Stomach (tissue), 9 donors: ENCODE data around the gene EIPR1. TPM values are rescaled to one million over a fixed set of nuclear protein-coding genes. Genes with fewer than 3 reads are reported as not detected.

Source experiments
- DNase-seq, 2 donors: peaks; one replicate each; pipeline versions ENCODE4 v3.0.0 to v3.0.0-alpha.2; 2013 to 2019
- H3K27ac ChIP-seq, 5 donors: fragments of 200-600 bp in 4 of 5; sonication (generic) in 4 of 5; one replicate each; pipeline ENCODE4 v1.5.1; 2013 to 2019; ENCODE audit warnings: mild to moderate bottlenecking in 1 of 5, moderate library complexity in 1 of 5
- H3K27me3 ChIP-seq, 3 donors: fragments of 200-600 bp; sonication (generic); one replicate each; pipeline ENCODE4 v1.5.1; 2017 to 2019; ENCODE audit warnings: mixed run types in 1 of 3
- H3K36me3 ChIP-seq, 4 donors: fragments of 200-600 bp; sonication (generic); 1 replicate in 3 of 4; 2 replicates in 1 of 4; pipeline ENCODE4 v1.5.1; 2016 to 2019
- H3K4me1 ChIP-seq, 4 donors: fragments of 200-600 bp; sonication (generic); one replicate each; pipeline ENCODE4 v1.5.1; 2016 to 2019
- H3K4me3 ChIP-seq, 4 donors: fragments of 200-600 bp; sonication (generic) in 3 of 4; one replicate each; pipeline ENCODE4 v1.5.1; 2016 to 2019; ENCODE audit warnings: mild to moderate bottlenecking in 1 of 4
- H3K9me3 ChIP-seq, 4 donors: fragments of 200-600 bp; sonication (generic); one replicate each; pipeline ENCODE4 v1.5.1; 2016 to 2019
- CTCF ChIP-seq, 7 experiments: fragments of 450-650 bp in 4 of 7; fragments of 200-600 bp in 3 of 7; sonication (generic) in 3 of 7; IDR thresholded peaks; one replicate each; pipeline ENCODE4 v1.5.1; 2016 to 2019; ENCODE audit warnings: antibody characterized with exemption in 7 of 7, control low read depth in 2 of 7, mild to moderate bottlenecking in 1 of 7
- EP300 ChIP-seq: sonication (generic); formaldehyde crosslinking; IDR thresholded peaks from one replicate; pipeline ENCODE4 v1.6.1; 2017; ENCODE audit warnings: antibody characterized with exemption
- POLR2A ChIP-seq, 4 donors: fragments of 450-650 bp; IDR thresholded peaks; one replicate each; pipeline ENCODE4 v1.6.1; 2016; ENCODE audit warnings: antibody characterized with exemption in 4 of 4, control low read depth in 2 of 4, mild to moderate bottlenecking in 1 of 4, moderate library complexity in 1 of 4
- POLR2AphosphoS5 ChIP-seq, 3 donors: sonication (generic); formaldehyde crosslinking; IDR thresholded peaks; one replicate each; pipeline ENCODE4 v1.6.1; 2016; ENCODE audit warnings: antibody characterized with exemption in 3 of 3
- WGBS, 5 donors: extraction: QIAGEN DNeasy Blood & Tissue Kit in 3 of 5; methylation state at CpG; one replicate each; pipeline versions ENCODE4 v1.1.5 to v1.1.7; 2013 to 2018; 5-methylcytosine and 5-hydroxymethylcytosine counted together
- intact Hi-C: fragments of 100-400 bp; cut with DNase I; formaldehyde crosslinking; loops from one replicate; pipeline ENCODE4 v1.15.1; 2023; ENCODE audit warnings: low total_unique reads
- polyA plus RNA-seq, 3 donors: library from polyadenylated mRNA; stranded (reverse); fragments of 200-250 nt; gene quantifications; one replicate each; pipeline ENCODE4 v1.2.3, GENCODE V29; 2013
- total RNA-seq, 5 donors: library from RNA; depleted of rRNA; stranded (reverse); fragments of >200 nt; gene quantifications; one replicate each; pipeline versions ENCODE4 v1.1.0 to v1.2.3, GENCODE V29; 2014 to 2016
- donor health status: healthy with polysubstance abuse.
- donor health status: Bipolar disorder and iron deficiency.
- donor health status: healthy.

EIPR1 gene
- total and polyA plus RNA-seq, 8 donors, result 1.2 to 39.4 (median 12.7) TPM

GRCh38 chr2:3195641-3196476 lies 181.8 kb downstream of the EIPR1 start:
- H3K4me3 ChIP-seq, result no peak overlapping the region
- no peak for TF ChIP-seq POLR2A (IDR thresholded peaks at IDR 0.05)
- no peak for TF ChIP-seq CTCF (IDR thresholded peaks at IDR 0.05)
- TF ChIP-seq EP300, result no peak
- H3K9me3 ChIP-seq, result no peaks in the 10 kb centered on the region
- H3K27ac ChIP-seq, result no peak overlapping the region
- H3K27me3 ChIP-seq, result no peaks in the 10 kb centered on the region
- H3K36me3 ChIP-seq, result peaks cover 6 to 58% (median 54%) of the 10 kb centered on the region in 4 donors
- WGBS, 5 donors, result 67 to 75% (median 72%) methylated on average over 21 of the region's 21 CpGs
- no peak for DNase-seq
- H3K4me1 ChIP-seq, result no peaks in the 10 kb centered on the region
- intact Hi-C loops, result no loop called here

DNA sequence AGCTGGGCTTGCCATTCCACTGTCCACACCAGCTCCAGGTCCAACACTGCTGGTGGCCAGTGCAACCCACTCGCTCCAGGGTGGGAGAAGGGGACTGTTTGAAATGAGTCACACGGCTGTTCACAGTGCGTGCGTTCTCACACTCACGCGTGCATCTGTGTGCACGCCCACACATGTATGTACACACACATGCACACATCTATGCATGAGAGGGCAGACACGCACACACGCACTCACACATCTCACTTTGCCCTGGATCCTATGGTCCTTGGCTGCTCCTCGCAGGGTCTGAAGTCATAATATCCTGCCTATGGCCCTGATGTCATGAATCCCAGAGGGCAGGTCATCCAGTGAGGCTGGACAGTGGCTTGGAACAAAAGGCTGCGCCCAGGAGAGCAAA lies 182.8 kb downstream of the EIPR1 start:
- Histone ChIP-seq H3K4me1 (no peaks in the 10 kb centered on the region), H3K9me3 (no peaks in the 10 kb centered on the region), H3K27ac (no peak overlapping the region), H3K36me3 (peaks cover 6 to 69% (median 62%) of the 10 kb centered on the region in 4 donors), H3K4me3 (no peak overlapping the region), H3K27me3 (no peaks in the 10 kb centered on the region)
- 94 to 97% (median 97%) methylated on average over 11 of the region's 11 CpGs for WGBS, 5 donors
- DNase-seq, result no peak
- intact Hi-C loops, result no loop called here
- TF ChIP-seq POLR2AphosphoS5 (IDR thresholded peaks at IDR 0.05) (no peak), EP300 (no peak), POLR2A (IDR thresholded peaks at IDR 0.05) (no peak), CTCF (IDR thresholded peaks at IDR 0.05) (no peak)

- Histone ChIP-seq H3K4me3 (no peak overlapping the region), H3K9me3 (no peaks in the 10 kb centered on the region), H3K27ac (no peak overlapping the region), H3K36me3 (peaks cover 10 to 80% (median 74%) of the 10 kb centered on the region in 4 donors), H3K27me3 (no peaks in the 10 kb centered on the region), H3K4me1 (no peaks in the 10 kb centered on the region)
- no peak for DNase-seq
- no peak for TF ChIP-seq EP300
- TF ChIP-seq POLR2A (IDR thresholded peaks at IDR 0.05), result no peak
- TF ChIP-seq CTCF (IDR thresholded peaks at IDR 0.05), result no peak
- WGBS, 5 donors, result 77 to 84% (median 79%) methylated on average over 20 of the region's 20 CpGs
- intact Hi-C loops, result no loop called here
These were observed 183.9 kb downstream of the EIPR1 start for GRCh38 chr2:3193443-3194330.

DNA sequence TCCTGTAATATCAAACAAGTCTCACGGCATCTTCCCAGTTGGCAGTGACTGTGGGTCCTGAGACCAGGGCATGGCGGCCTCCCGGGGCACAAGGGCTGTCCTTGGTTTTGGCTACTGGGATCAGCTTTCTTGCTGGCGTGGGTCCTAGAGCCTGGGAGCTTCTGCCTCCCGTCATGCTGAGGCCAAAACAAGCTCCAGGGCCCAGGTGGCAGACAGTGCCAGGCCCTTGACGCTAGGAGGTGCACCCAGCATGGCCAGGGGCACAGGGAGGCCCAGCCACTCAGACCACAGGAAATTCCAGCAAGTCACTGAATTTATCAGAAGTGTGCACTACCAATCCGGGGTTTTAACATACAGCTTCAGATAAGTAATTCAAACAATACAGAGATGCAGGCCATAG lies 184.7 kb downstream of the EIPR1 start:
- 57 to 86% (median 62%) methylated on average over 6 to 7 of the region's 7 CpGs for WGBS, 5 donors
- intact Hi-C loops, result no loop called here
- Histone ChIP-seq H3K36me3 (peaks cover 10 to 88% (median 80%) of the 10 kb centered on the region in 4 donors), H3K4me1 (no peaks in the 10 kb centered on the region), H3K4me3 (no peak overlapping the region), H3K27ac (no peak overlapping the region), H3K27me3 (no peaks in the 10 kb centered on the region), H3K9me3 (no peaks in the 10 kb centered on the region)
- TF ChIP-seq CTCF (IDR thresholded peaks at IDR 0.05) (peak in 2 of 7 experiments; percentile 8 to 13), EP300 (no peak)
- peak in 1 of 2 donors; percentile 35 for DNase-seq
